H1 (cell line): ENCODE data around the gene TUBB1. TPM values are rescaled to one million over a fixed set of nuclear protein-coding genes. Genes with fewer than 3 reads are reported as not detected.
A peak's percentile ranks its signal among the peaks of the same experiment; 100 is the strongest.

Experiments used
- CTCF ChIA-PET: fragments of 300-600 bp; sonication (Branson Sonifier 250); formaldehyde crosslinking; loops from one replicate; lab custom pipeline; 2021; ENCODE audit not compliant: partially characterized antibody; lab: Charles Lee
- POLR2A ChIA-PET: fragments of 300-600 bp; sonication (Branson Sonifier 250); formaldehyde crosslinking; loops from one replicate; lab custom pipeline; 2021; ENCODE audit warnings: inconsistent platforms; ENCODE audit not compliant: partially characterized antibody; lab: Charles Lee
- DNase-seq, 2 experiments: peaks; one replicate each; pipeline versions ENCODE4 v3.0.0 to v3.0.0-alpha.2; 2010 to 2022; ENCODE audit warnings: low spot score in 2 of 2, low read depth in 1 of 2, mixed read lengths in 1 of 2
- FAIRE-seq: peaks from 2 replicates; lab custom pipeline; 2011; peaks lifted over from hg19 to GRCh38; lab: Jason Lieb, UNC
- H2AFZ ChIP-seq: 2 replicates; pipeline ENCODE4 v1.8.1; 2012; ENCODE audit warnings: low read length, inconsistent platforms
- H2AK5ac ChIP-seq: 2 replicates; pipeline ENCODE4 v1.6.1; 2013; ENCODE audit warnings: low read depth, low read length
- H2BK120ac ChIP-seq: replicated peaks from 2 replicates; pipeline ENCODE3; 2013; ENCODE audit warnings: low read depth, low read length, inconsistent platforms
- H2BK12ac ChIP-seq: 2 replicates; pipeline ENCODE4 v1.6.1; 2013; ENCODE audit warnings: low read depth, low read length
- H2BK15ac ChIP-seq: 2 replicates; pipeline ENCODE4 v1.6.1; 2013; ENCODE audit warnings: low read length
- H2BK20ac ChIP-seq: 2 replicates; pipeline ENCODE4 v1.6.1; 2013; ENCODE audit warnings: low read length
- H2BK5ac ChIP-seq: 2 replicates; pipeline ENCODE4 v1.6.1; 2013; ENCODE audit warnings: low read depth, low read length
- H3K14ac ChIP-seq: 2 replicates; pipeline ENCODE4 v1.6.1; 2013; ENCODE audit warnings: inconsistent platforms; ENCODE audit not compliant: insufficient read length
- H3K18ac ChIP-seq: 2 replicates; pipeline ENCODE4 v1.6.1; 2013; ENCODE audit warnings: low read length; ENCODE audit errors: extremely low read depth
- H3K23ac ChIP-seq: 2 replicates; pipeline ENCODE4 v1.6.1; 2013; ENCODE audit warnings: inconsistent platforms; ENCODE audit not compliant: insufficient read length
- H3K23me2 ChIP-seq: 2 replicates; pipeline ENCODE4 v1.6.1; 2013; ENCODE audit warnings: low read depth, low read length
- H3K27ac ChIP-seq: 2 replicates; pipeline ENCODE4 v1.6.1; 2011; ENCODE audit warnings: low read depth, low read length, inconsistent platforms
- H3K27me3 ChIP-seq, 4 experiments: replicated peaks in 1 of 4; 1 replicate in 1 of 4; 2 replicates in 3 of 4; pipeline versions ENCODE4 v1.6.1 to v1.8.1; 2011 to 2013; ENCODE audit warnings: low read length in 3 of 4, mild to moderate bottlenecking in 3 of 4, inconsistent platforms in 2 of 4, mixed read lengths in 2 of 4, moderate library complexity in 1 of 4; ENCODE audit not compliant: control insufficient read depth in 3 of 4, insufficient read depth in 3 of 4; ENCODE audit errors: extremely low read depth in 1 of 4
- H3K36me3 ChIP-seq, 4 experiments: 2 replicates each; pipeline versions ENCODE4 v1.6.1 to v1.8.1; 2011 to 2013; ENCODE audit warnings: mild to moderate bottlenecking in 4 of 4, low read length in 3 of 4, moderate library complexity in 2 of 4, control low read depth in 1 of 4, inconsistent platforms in 1 of 4; ENCODE audit not compliant: insufficient read depth in 4 of 4, control insufficient read depth in 2 of 4
- H3K4ac ChIP-seq: replicated peaks from 2 replicates; pipeline ENCODE3; 2013; ENCODE audit warnings: low read length, low read depth, mixed read lengths, inconsistent platforms; ENCODE audit not compliant: insufficient read length
- H3K4me1 ChIP-seq, 4 experiments: replicated peaks in 1 of 4; 1 replicate in 1 of 4; 2 replicates in 3 of 4; pipeline versions ENCODE4 v1.6.1 to v1.8.1; 2011 to 2013; ENCODE audit warnings: low read length in 3 of 4, inconsistent platforms in 2 of 4, mixed read lengths in 1 of 4; ENCODE audit not compliant: insufficient read depth in 4 of 4, control insufficient read depth in 3 of 4
- H3K4me2 ChIP-seq, 2 experiments: 2 replicates each; pipeline versions ENCODE4 v1.6.1 to v1.8.1; 2011 to 2013; ENCODE audit warnings: low read depth in 2 of 2, low read length in 2 of 2, control low read depth in 1 of 2, inconsistent platforms in 1 of 2, mild to moderate bottlenecking in 1 of 2; ENCODE audit not compliant: insufficient read depth in 1 of 2
- H3K4me3 ChIP-seq, 4 experiments: fragments of 200-600, 300-600 bp in 1 of 4; sonication (generic), shearing (Covaris generic), sonication (Bioruptor Twin) in 1 of 4; 2 replicates each; pipeline versions ENCODE4 v1.5.1 to v1.8.1; 2011 to 2016; ENCODE audit warnings: low read length in 4 of 4, low read depth in 3 of 4, control low read depth in 2 of 4, inconsistent platforms in 2 of 4, mild to moderate bottlenecking in 2 of 4, mixed read lengths in 1 of 4, moderate library complexity in 1 of 4; ENCODE audit not compliant: insufficient read depth in 2 of 4; ENCODE audit errors: extremely low read depth in 1 of 4
- H3K56ac ChIP-seq: replicated peaks from 2 replicates; pipeline ENCODE3; 2013; ENCODE audit warnings: low read depth, mild to moderate bottlenecking, mixed read lengths, low read length, inconsistent platforms; ENCODE audit not compliant: insufficient read length
- H3K79me1 ChIP-seq: 2 replicates; pipeline ENCODE4 v1.6.1; 2013; ENCODE audit warnings: low read depth, low read length, control low read depth
- H3K79me2 ChIP-seq, 2 experiments: 2 replicates each; pipeline versions ENCODE4 v1.6.1 to v1.8.1; 2012 to 2013; ENCODE audit warnings: low read length in 2 of 2, mild to moderate bottlenecking in 2 of 2, inconsistent platforms in 1 of 2; ENCODE audit not compliant: insufficient read depth in 2 of 2, control insufficient read depth in 1 of 2
- H3K9ac ChIP-seq, 4 experiments: replicated peaks in 1 of 4; 1 replicate in 1 of 4; 2 replicates in 3 of 4; pipeline versions ENCODE4 v1.6.1 to v1.8.1; 2011 to 2013; ENCODE audit warnings: low read depth in 3 of 4, low read length in 3 of 4, control low read depth in 2 of 4, mild to moderate bottlenecking in 2 of 4, moderate library complexity in 2 of 4, inconsistent platforms in 1 of 4; ENCODE audit errors: extremely low read depth in 1 of 4
- H3K9me3 ChIP-seq, 2 experiments: 2 replicates each; pipeline versions ENCODE4 v1.6.1 to v1.8.1; 2012 to 2013; ENCODE audit warnings: mild to moderate bottlenecking in 2 of 2, moderate library complexity in 2 of 2, control low read depth in 1 of 2, inconsistent platforms in 1 of 2, low read depth in 1 of 2, low read length in 1 of 2, mixed read lengths in 1 of 2; ENCODE audit not compliant: insufficient read depth in 2 of 2
- H4K20me1 ChIP-seq, 2 experiments: replicated peaks in 1 of 2; 2 replicates each; pipeline versions ENCODE3 to v1.8.1; 2011 to 2013; ENCODE audit warnings: inconsistent platforms in 2 of 2, low read length in 2 of 2, mild to moderate bottlenecking in 1 of 2; ENCODE audit not compliant: insufficient read depth in 2 of 2, control insufficient read depth in 1 of 2
- H4K5ac ChIP-seq: 2 replicates; pipeline ENCODE4 v1.6.1; 2013; ENCODE audit warnings: low read length, low read depth, mixed read lengths, inconsistent platforms; ENCODE audit not compliant: insufficient read length
- H4K8ac ChIP-seq: 2 replicates; pipeline ENCODE4 v1.8.0; 2013; ENCODE audit warnings: mild to moderate bottlenecking, moderate library complexity, low read length, inconsistent platforms; ENCODE audit not compliant: insufficient read depth; ENCODE audit errors: extremely low read depth
- H4K91ac ChIP-seq: replicated peaks from 2 replicates; pipeline ENCODE3; 2013; ENCODE audit warnings: low read length, mixed read lengths, inconsistent platforms; ENCODE audit not compliant: insufficient read length
- CREB1 ChIP-seq: IDR thresholded peaks from 2 replicates; pipeline ENCODE4 v1.6.1; 2012; ENCODE audit warnings: inconsistent platforms
- GTF2F1 ChIP-seq: IDR thresholded peaks from 2 replicates; pipeline ENCODE4 v1.6.1; 2012; ENCODE audit warnings: low read depth, low read length, improper control_type of control experiment, borderline replicate concordance
- KDM5A ChIP-seq: fragments of 200-600 bp; IDR thresholded peaks from 2 replicates; pipeline ENCODE4 v1.7.1; 2012; ENCODE audit warnings: mild to moderate bottlenecking, low read length, inconsistent platforms, mixed read lengths
- NRF1 ChIP-seq: IDR thresholded peaks from 2 replicates; pipeline ENCODE4 v1.6.1; 2011; ENCODE audit warnings: mild to moderate bottlenecking, low read depth, low read length, improper control_type of control experiment
- POLR2A ChIP-seq, 2 experiments: IDR thresholded peaks; 1 replicate in 1 of 2; 2 replicates in 1 of 2; pipeline ENCODE4 v1.6.1; 2011; ENCODE audit warnings: low read depth in 2 of 2, low read length in 2 of 2, mild to moderate bottlenecking in 2 of 2; ENCODE audit errors: control extremely low read depth in 1 of 2
- POLR2AphosphoS5 ChIP-seq: IDR thresholded peaks from 2 replicates; pipeline ENCODE4 v1.6.1; 2011; ENCODE audit warnings: low read depth, low read length
- POU5F1 ChIP-seq: IDR thresholded peaks from 2 replicates; pipeline ENCODE4 v1.6.1; 2011; ENCODE audit warnings: low read depth, mild to moderate bottlenecking, low read length, moderate library complexity
- RNF2 ChIP-seq: fragments of 200-900, 300-1000 bp; sonication (generic); IDR thresholded peaks from 2 replicates; pipeline ENCODE4 v1.7.1; 2016; ENCODE audit warnings: borderline replicate concordance, low read depth, mild to moderate bottlenecking, antibody characterized with exemption, low read length; ENCODE audit not compliant: poor library complexity, severe bottlenecking; ENCODE audit errors: missing control alignments
- SP2 ChIP-seq: IDR thresholded peaks from 2 replicates; pipeline ENCODE4 v1.6.1; 2012; ENCODE audit warnings: mild to moderate bottlenecking, low read length, inconsistent platforms
- SUZ12 ChIP-seq: fragments of 200-600 bp; sonication (generic); IDR thresholded peaks from 2 replicates; pipeline ENCODE4 v1.6.1; 2012; ENCODE audit warnings: mild to moderate bottlenecking, inconsistent platforms, low read length, moderate library complexity, mixed read lengths
- ZNF274 ChIP-seq: IDR thresholded peaks from 2 replicates; pipeline ENCODE4 v1.7.0; 2012; ENCODE audit warnings: low read length, borderline replicate concordance; ENCODE audit errors: extremely low read depth
- WGBS, 2 experiments: shearing (Covaris generic) in 1 of 2; methylation state at CpG; one replicate each; pipeline versions ENCODE4 v1.1.6 to v1.1.7; 2013 to 2015; ENCODE audit warnings: low lambda C conversion rate in 2 of 2, mixed read lengths in 2 of 2, inconsistent platforms in 1 of 2, low coverage in 1 of 2, missing lambda C conversion rate in 1 of 2; ENCODE audit not compliant: insufficient replicate concordance in 2 of 2, insufficient coverage in 1 of 2, insufficient read length in 1 of 2; ENCODE audit errors: extremely low coverage in 1 of 2, missing lambda C conversion rate in 1 of 2; 5-methylcytosine and 5-hydroxymethylcytosine counted together
- polyA plus RNA-seq, 7 experiments: library from polyadenylated mRNA; depleted of rRNA in 3 of 7; stranded (reverse) in 5 of 7; unstranded in 2 of 7; fragments of >200 nt in 5 of 7; fragments of 200-250 nt in 2 of 7; gene quantifications; 1 replicate in 5 of 7; 2 replicates in 1 of 7; 4 replicates in 1 of 7; pipeline versions ENCODE4 v1.2.1 to v1.2.3, GENCODE V29; 2011 to 2013; ENCODE audit warnings: missing spikeins in 2 of 7, mixed read lengths in 2 of 7
- total RNA-seq: library from RNA; stranded (reverse); fragmentation: NEBNext Ultra II Directional; extraction: Animal tissue kit (Norgen Biotek cat#: 25700); gene quantifications from 2 replicates; pipeline ENCODE4 v1.2.1, GENCODE V29; 2021
- TF ChIP-seq, protein P1 (sequence below): IDR thresholded peaks from 2 replicates; pipeline ENCODE4 v1.6.1; 2012; ENCODE audit warnings: inconsistent platforms

TUBB1 gene
- total and polyA plus RNA-seq, 2 of the 8 experiments (the other 6 are each of a cell fraction or from before 2014, with no cell fraction given), result not detected

DNA sequence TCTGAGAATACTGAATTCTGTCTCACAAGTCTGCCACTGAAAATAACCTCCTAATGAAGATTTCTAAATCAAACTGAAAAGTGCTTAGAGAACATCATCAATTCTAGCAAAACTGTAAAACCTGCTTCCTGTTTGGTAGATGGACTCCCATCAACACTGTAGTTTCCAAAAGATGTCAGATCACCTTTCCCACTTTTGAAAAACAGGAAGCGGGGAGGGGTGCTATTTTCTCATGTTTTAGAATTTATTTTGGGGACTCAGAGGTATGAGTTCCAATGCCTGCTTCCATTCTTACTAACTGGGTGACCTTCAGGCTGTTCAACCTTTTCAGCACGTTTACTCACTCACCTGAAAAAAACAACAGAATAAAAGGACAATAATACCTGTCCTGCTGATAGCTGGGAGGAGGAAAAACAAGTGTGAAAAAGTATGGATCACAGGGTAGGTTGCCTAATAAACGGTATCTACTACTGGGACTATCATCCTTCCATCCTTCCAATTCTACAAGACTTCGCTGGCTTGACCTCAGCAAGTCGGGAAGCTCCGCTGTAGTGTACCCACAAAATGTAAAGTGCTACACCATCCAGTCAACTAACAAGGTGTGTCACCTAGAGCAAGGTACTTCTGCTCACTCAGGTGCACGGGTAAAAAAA is 11.8 kb downstream of the TUBB1 start:
- Histone ChIP-seq H2AFZ (no peak overlapping the region), H3K9ac (peak overlapping the region in 2 of 4 experiments; percentile 38 to 90; a peak in 3 of 7 replicates), H2AK5ac (no peak overlapping the region), H3K14ac (no peak overlapping the region), H3K23me2 (peaks cover 6% of the 10 kb centered on the region), H4K5ac (no peak overlapping the region), H2BK5ac (no peak overlapping the region), H3K4me1 (peaks cover 0 to 6% (median 1%) of the 10 kb centered on the region in 4 experiments; a peak in 3 of 7 replicates), H3K4me3 (peak overlapping the region; percentile 84 to 93 (median 89)), H3K4me2 (peak overlapping the region; percentile 84 to 87), H4K8ac (no peak overlapping the region), H3K79me1 (peaks cover 2% of the 10 kb centered on the region), H3K4ac (no peak overlapping the region), H2BK120ac (no peak overlapping the region), H4K20me1 (peaks cover 9 to 13% of the 10 kb centered on the region in 2 experiments), H2BK12ac (no peak overlapping the region), H3K56ac (no peak overlapping the region), H3K9me3 (no peaks in the 10 kb centered on the region), H3K79me2 (peaks cover 6 to 13% of the 10 kb centered on the region in 2 experiments; a peak in 3 of 4 replicates), H4K91ac (no peak overlapping the region), H3K27ac (no peak overlapping the region), H2BK15ac (no peak overlapping the region), H3K27me3 (peaks cover 0 to 9% (median 4%) of the 10 kb centered on the region in 4 experiments; a peak in 3 of 7 replicates), H2BK20ac (no peak overlapping the region), H3K36me3 (peaks cover 2 to 55% (median 16%) of the 10 kb centered on the region in 4 experiments; a peak in 5 of 8 replicates), H3K18ac (no peak overlapping the region), H3K23ac (no peak overlapping the region)
- no peak for DNase-seq
- FAIRE-seq, result no peak
- ChIA-PET POLR2A (interaction anchor here (0.7 to 3.1 kb wide), 9 partner anchors 9 to 177 kb away, joined by 3 to 28 read pairs (median 5); no protein-coding TSS in a partner anchor), CTCF (interaction anchor here (0.6 to 2.2 kb wide), 7 partner anchors 16 to 460 kb away, joined by 3 to 8 read pairs (median 4); no protein-coding TSS in a partner anchor)
- WGBS, 2 experiments, result 81% methylated on average over 7 of the region's 7 CpGs; no CpG with 5 or more reads in 1 of the 2 experiments
- TF ChIP-seq POU5F1, result no peak
- TF ChIP-seq SP2, result no peak
- no peak for TF ChIP-seq POLR2A (IDR thresholded peaks at IDR 0.05; ENCODE audit: control extremely low read depth in 1 of 2, low read depth in 2 of 2, low read length in 2 of 2)
- TF ChIP-seq ZNF274, result no peak
- TF ChIP-seq NRF1, result no peak
- no peak for TF ChIP-seq KDM5A
- no peak for TF ChIP-seq SUZ12
- TF ChIP-seq, protein P1, sequence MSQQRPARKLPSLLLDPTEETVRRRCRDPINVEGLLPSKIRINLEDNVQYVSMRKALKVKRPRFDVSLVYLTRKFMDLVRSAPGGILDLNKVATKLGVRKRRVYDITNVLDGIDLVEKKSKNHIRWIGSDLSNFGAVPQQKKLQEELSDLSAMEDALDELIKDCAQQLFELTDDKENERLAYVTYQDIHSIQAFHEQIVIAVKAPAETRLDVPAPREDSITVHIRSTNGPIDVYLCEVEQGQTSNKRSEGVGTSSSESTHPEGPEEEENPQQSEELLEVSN, result no peak
- no peak for TF ChIP-seq POLR2AphosphoS5
- no peak for TF ChIP-seq GTF2F1
- TF ChIP-seq RNF2, result no peak
- no peak for TF ChIP-seq CREB1
